GM10266 (cell line): ENCODE data around the gene CD7.

Source experiments
- DNase-seq: peaks from one replicate; pipeline ENCODE4 v3.0.0; 2012; ENCODE audit errors: extremely low spot score
- TF ChIP-seq, protein P1 (sequence below): IDR thresholded peaks from 2 replicates; pipeline ENCODE4 v1.5.1; 2012; ENCODE audit warnings: mild to moderate bottlenecking, low read depth; ENCODE audit not compliant: control insufficient read depth, insufficient read depth; ENCODE audit errors: missing control alignments

The CD7 gene

DNA sequence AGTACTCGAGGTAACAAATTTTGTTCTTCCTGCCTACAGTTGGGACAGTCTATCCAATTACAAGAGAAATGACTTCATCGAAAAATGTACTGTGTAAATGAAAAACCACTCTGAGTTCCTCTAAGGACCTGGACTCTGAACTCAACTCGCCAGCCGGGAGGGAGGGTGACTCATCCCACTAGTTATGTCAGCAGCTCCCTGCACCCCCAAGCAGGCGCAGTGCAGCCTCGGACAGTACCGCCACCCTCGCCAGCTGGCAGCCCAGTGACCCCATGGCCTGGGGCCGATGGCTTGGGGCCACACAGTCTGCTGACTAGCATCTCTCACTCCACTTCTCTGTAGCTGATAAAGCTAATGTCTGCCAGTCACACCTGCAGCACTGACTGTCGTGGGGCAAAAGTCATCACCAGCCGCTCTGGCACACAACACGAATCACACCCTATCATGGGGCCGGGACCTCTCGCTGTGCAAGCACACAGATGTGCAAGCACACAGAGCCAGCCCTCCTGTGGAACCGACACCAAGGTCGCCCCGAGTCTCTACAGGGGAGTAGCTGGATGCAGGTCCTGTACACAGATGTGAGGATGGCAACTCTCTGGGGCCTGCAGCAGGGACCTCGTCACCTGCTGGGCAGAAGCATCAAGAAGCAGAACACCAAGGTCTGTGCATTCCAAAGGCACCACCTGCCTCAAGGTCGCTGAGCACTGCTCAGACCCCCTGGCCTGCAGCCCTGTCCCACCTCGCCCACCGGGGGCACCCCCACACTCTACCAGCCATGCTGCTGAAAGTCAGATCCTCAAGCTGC lies 49.6 kb downstream of the CD7 start:
- DNase-seq: no peak
- TF ChIP-seq, protein P1, sequence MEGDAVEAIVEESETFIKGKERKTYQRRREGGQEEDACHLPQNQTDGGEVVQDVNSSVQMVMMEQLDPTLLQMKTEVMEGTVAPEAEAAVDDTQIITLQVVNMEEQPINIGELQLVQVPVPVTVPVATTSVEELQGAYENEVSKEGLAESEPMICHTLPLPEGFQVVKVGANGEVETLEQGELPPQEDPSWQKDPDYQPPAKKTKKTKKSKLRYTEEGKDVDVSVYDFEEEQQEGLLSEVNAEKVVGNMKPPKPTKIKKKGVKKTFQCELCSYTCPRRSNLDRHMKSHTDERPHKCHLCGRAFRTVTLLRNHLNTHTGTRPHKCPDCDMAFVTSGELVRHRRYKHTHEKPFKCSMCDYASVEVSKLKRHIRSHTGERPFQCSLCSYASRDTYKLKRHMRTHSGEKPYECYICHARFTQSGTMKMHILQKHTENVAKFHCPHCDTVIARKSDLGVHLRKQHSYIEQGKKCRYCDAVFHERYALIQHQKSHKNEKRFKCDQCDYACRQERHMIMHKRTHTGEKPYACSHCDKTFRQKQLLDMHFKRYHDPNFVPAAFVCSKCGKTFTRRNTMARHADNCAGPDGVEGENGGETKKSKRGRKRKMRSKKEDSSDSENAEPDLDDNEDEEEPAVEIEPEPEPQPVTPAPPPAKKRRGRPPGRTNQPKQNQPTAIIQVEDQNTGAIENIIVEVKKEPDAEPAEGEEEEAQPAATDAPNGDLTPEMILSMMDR: no peak

DNA sequence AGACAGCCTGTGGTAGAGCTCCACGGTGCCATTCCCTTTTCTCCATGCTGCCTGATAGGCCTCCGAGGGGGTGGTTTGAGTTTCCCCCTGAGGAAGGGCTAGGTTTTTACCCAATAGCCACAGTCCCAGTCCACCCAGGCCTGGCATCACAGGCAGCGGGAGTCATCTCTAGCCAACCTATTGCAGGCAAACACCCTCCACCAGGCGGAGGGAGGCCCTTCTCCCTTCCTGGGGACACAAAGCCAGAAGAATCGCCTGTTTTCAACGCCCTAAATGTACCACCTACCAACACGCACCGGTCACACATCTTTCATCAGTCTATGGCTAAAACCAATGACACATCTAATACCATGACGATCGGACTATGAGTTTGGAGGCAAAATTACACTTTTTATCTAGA lies 51.3 kb downstream of the CD7 start:
- TF ChIP-seq, protein P1: no peak
- no peak for DNase-seq
